HEK293 (cell line): ENCODE results near the gene DACT3.

Source experiments
- CTCF ChIA-PET: fragments of 350-600 bp; formaldehyde crosslinking; extraction: SDS; loops from one replicate; lab custom pipeline; 2021; ENCODE audit warnings: antibody characterized with exemption; lab: Yijun Ruan, JAX
- POLR2A ChIA-PET: fragments of 300-600 bp; formaldehyde crosslinking; extraction: SDS; loops from one replicate; lab custom pipeline; 2020; ENCODE audit warnings: antibody characterized with exemption, inconsistent platforms; lab: Yijun Ruan, JAX
- H3K27ac ChIP-seq: fragments of 200-500 bp; sonication (Bioruptor generic); 2 replicates; pipeline ENCODE4 v1.5.1; 2014; ENCODE audit warnings: low read depth, low read length, control low read depth, inconsistent platforms; ENCODE audit errors: extremely low read depth
- H3K36me3 ChIP-seq, 2 experiments: fragments of 200-500 bp in 1 of 2; sonication (Bioruptor generic) in 1 of 2; 1 replicate in 1 of 2; 2 replicates in 1 of 2; pipeline ENCODE4 v1.5.1; 2014 to 2017; ENCODE audit warnings: inconsistent platforms in 2 of 2, low read length in 2 of 2; ENCODE audit not compliant: control insufficient read depth in 2 of 2, insufficient read depth in 1 of 2
- H3K4me1 ChIP-seq: fragments of 200-500 bp; sonication (Bioruptor generic); 2 replicates; pipeline ENCODE4 v1.5.1; 2014; ENCODE audit warnings: mild to moderate bottlenecking, low read length, inconsistent platforms; ENCODE audit not compliant: control insufficient read depth, insufficient read depth
- H3K4me3 ChIP-seq: 2 replicates; pipeline ENCODE4 v1.5.1; 2011; ENCODE audit warnings: low read depth, mild to moderate bottlenecking, control low read depth, low read length, moderate library complexity
- H3K9me3 ChIP-seq: fragments of 200-500 bp; sonication (Bioruptor generic); 2 replicates; pipeline ENCODE4 v1.5.1; 2014; ENCODE audit warnings: low read depth, low read length, inconsistent platforms; ENCODE audit not compliant: control insufficient read depth, insufficient read depth
- GLI2 ChIP-seq: fragments of 450-650 bp; formaldehyde crosslinking; IDR thresholded peaks from 2 replicates; pipeline ENCODE4; 2017; ENCODE audit warnings: missing biosample characterization, missing genetic modification characterization, low read depth, borderline replicate concordance
- GLIS1 ChIP-seq: fragments of 450-650 bp; formaldehyde crosslinking; IDR thresholded peaks from 2 replicates; pipeline ENCODE4 v1.5.1; 2016; ENCODE audit warnings: missing biosample characterization, missing genetic modification characterization
- IKZF3 ChIP-seq: fragments of 450-650 bp; IDR thresholded peaks from 2 replicates; pipeline ENCODE4 v1.5.0; 2018; ENCODE audit warnings: missing biosample characterization, mild to moderate bottlenecking, missing genetic modification characterization, moderate library complexity
- KLF16 ChIP-seq: fragments of 450-650 bp; formaldehyde crosslinking; IDR thresholded peaks from 2 replicates; pipeline ENCODE4 v1.5.1; 2017; ENCODE audit warnings: missing biosample characterization, missing genetic modification characterization
- MZF1 ChIP-seq: fragments of 450-650 bp; formaldehyde crosslinking; IDR thresholded peaks from 2 replicates; pipeline ENCODE4 v1.5.1; 2017; ENCODE audit warnings: missing biosample characterization, missing genetic modification characterization, borderline replicate concordance
- PRDM10 ChIP-seq: fragments of 450-650 bp; formaldehyde crosslinking; IDR thresholded peaks from 2 replicates; pipeline ENCODE4 v1.5.1; 2016; ENCODE audit warnings: missing biosample characterization, missing genetic modification characterization
- SP3 ChIP-seq: fragments of 450-650 bp; formaldehyde crosslinking; IDR thresholded peaks from 2 replicates; pipeline ENCODE4 v1.5.1; 2016; ENCODE audit warnings: missing biosample characterization, missing genetic modification characterization
- SP7 ChIP-seq: fragments of 450-650 bp; formaldehyde crosslinking; IDR thresholded peaks from 2 replicates; pipeline ENCODE4 v1.5.1; 2016; ENCODE audit warnings: missing biosample characterization, missing genetic modification characterization
- ZBTB17 ChIP-seq: fragments of 450-650 bp; formaldehyde crosslinking; IDR thresholded peaks from 2 replicates; pipeline ENCODE4 v1.5.1; 2016; ENCODE audit warnings: missing biosample characterization, missing genetic modification characterization
- ZBTB20 ChIP-seq: fragments of 450-650 bp; formaldehyde crosslinking; IDR thresholded peaks from 2 replicates; pipeline ENCODE4 v1.5.1; 2016; ENCODE audit warnings: missing biosample characterization, missing genetic modification characterization
- ZNF114 ChIP-seq: fragments of 450-650 bp; formaldehyde crosslinking; IDR thresholded peaks from 2 replicates; pipeline ENCODE4 v1.5.0; 2017; ENCODE audit warnings: missing biosample characterization, missing genetic modification characterization
- ZNF211 ChIP-seq: fragments of 450-650 bp; formaldehyde crosslinking; IDR thresholded peaks from 2 replicates; pipeline ENCODE4 v1.5.1; 2016; ENCODE audit warnings: low read depth, missing biosample characterization, missing genetic modification characterization
- ZNF274 ChIP-seq, 2 experiments: fragments of 200-500 bp in 1 of 2; fragments of 450-650 bp in 1 of 2; sonication (Bioruptor generic) in 1 of 2; formaldehyde crosslinking in 1 of 2; IDR thresholded peaks; 2 replicates each; pipeline versions ENCODE4 v1.5.1 to v1.6.1; 2014 to 2016; ENCODE audit warnings: borderline replicate concordance in 1 of 2, inconsistent platforms in 1 of 2, low read length in 1 of 2, missing biosample characterization in 1 of 2, missing genetic modification characterization in 1 of 2
- ZNF311 ChIP-seq: fragments of 450-650 bp; formaldehyde crosslinking; IDR thresholded peaks from 2 replicates; pipeline ENCODE4 v1.5.1; 2017; ENCODE audit warnings: missing biosample characterization, missing genetic modification characterization, borderline replicate concordance
- ZNF335 ChIP-seq: fragments of 450-650 bp; formaldehyde crosslinking; conservative IDR thresholded peaks from 2 replicates; pipeline ENCODE4 v1.5.1; 2016; ENCODE audit warnings: missing biosample characterization, missing genetic modification characterization
- ZNF600 ChIP-seq: fragments of 450-650 bp; formaldehyde crosslinking; IDR thresholded peaks from 2 replicates; pipeline ENCODE4 v1.5.1; 2016; ENCODE audit warnings: missing biosample characterization, missing genetic modification characterization
- ZNF629 ChIP-seq: fragments of 450-650 bp; formaldehyde crosslinking; IDR thresholded peaks from 2 replicates; pipeline ENCODE4 v1.5.1; 2017; ENCODE audit warnings: missing biosample characterization, missing genetic modification characterization
- ZNF645 ChIP-seq: fragments of 450-650 bp; formaldehyde crosslinking; IDR thresholded peaks from 2 replicates; pipeline ENCODE4; 2016; ENCODE audit warnings: missing biosample characterization, missing genetic modification characterization
- ZNF654 ChIP-seq: fragments of 450-650 bp; formaldehyde crosslinking; IDR thresholded peaks from 2 replicates; pipeline ENCODE4 v1.5.1; 2016; ENCODE audit warnings: low read depth, missing biosample characterization, missing genetic modification characterization
- ZNF658 ChIP-seq: fragments of 450-650 bp; formaldehyde crosslinking; IDR thresholded peaks from 2 replicates; pipeline ENCODE4; 2016; ENCODE audit warnings: missing biosample characterization, missing genetic modification characterization
- ZNF660 ChIP-seq: fragments of 450-650 bp; IDR thresholded peaks from 2 replicates; pipeline ENCODE4 v1.5.1; 2018; ENCODE audit warnings: missing biosample characterization, mild to moderate bottlenecking, missing genetic modification characterization
- ZNF664 ChIP-seq: fragments of 450-650 bp; formaldehyde crosslinking; IDR thresholded peaks from 2 replicates; pipeline ENCODE4 v1.5.1; 2016; ENCODE audit warnings: missing biosample characterization, missing genetic modification characterization
- ZSCAN30 ChIP-seq: fragments of 450-650 bp; IDR thresholded peaks from 2 replicates; pipeline ENCODE4 v1.5.1; 2018; ENCODE audit warnings: missing biosample characterization, mild to moderate bottlenecking, missing genetic modification characterization, moderate library complexity
- TF ChIP-seq, protein P1 (sequence below): fragments of 450-650 bp; formaldehyde crosslinking; IDR thresholded peaks from 2 replicates; pipeline ENCODE4 v1.5.1; 2016; ENCODE audit warnings: missing biosample characterization, missing genetic modification characterization
- TF ChIP-seq, protein P2 (sequence below): fragments of 450-650 bp; formaldehyde crosslinking; IDR thresholded peaks from 2 replicates; pipeline ENCODE4 v1.5.1; 2016; ENCODE audit warnings: missing biosample characterization, missing genetic modification characterization
- TF ChIP-seq, protein P3 (sequence below): fragments of 450-650 bp; formaldehyde crosslinking; IDR thresholded peaks from 2 replicates; pipeline ENCODE4 v1.5.1; 2016; ENCODE audit warnings: missing biosample characterization, missing genetic modification characterization

Gene DACT3

GRCh38 chr19:46615966-46616365 lies 45.0 kb downstream of the DACT3 start (continued):
- TF ChIP-seq ZNF274 (IDR thresholded peaks at IDR 0.05; ENCODE audit: low read length) = no peak
- TF ChIP-seq ZNF274 (tag by site-specific recombination; IDR thresholded peaks at IDR 0.05; ENCODE audit: borderline replicate concordance) = no peak
- no peak for TF ChIP-seq KLF16 (tag by site-specific recombination)
- no peak for TF ChIP-seq MZF1 (tag by site-specific recombination)
- no peak for TF ChIP-seq ZNF629 (tag by site-specific recombination)
- TF ChIP-seq SP3 (tag by site-specific recombination) = no peak
- TF ChIP-seq SP7 (tag by site-specific recombination) = no peak
- no peak for TF ChIP-seq GLI2 (tag by site-specific recombination)
- TF ChIP-seq ZSCAN30 = no peak

GRCh38 chr19:46614114-46614722 lies 46.8 kb downstream of the DACT3 start:
- CTCF ChIA-PET = interaction anchor here (0.6 to 14.6 kb wide), 44 partner anchors 9 to 1200 kb away, joined by 3 to 327 read pairs (median 5); partner anchors contain the start of genes CALM3 and DACT3
- H3K36me3 ChIP-seq = peaks cover 13 to 16% of the 10 kb centered on the region in 2 experiments; a peak in 2 of 3 replicates
- H3K27ac ChIP-seq = no peak overlapping the region
- TF ChIP-seq ZNF600 (tag by site-specific recombination) (no peak), ZBTB17 (tag by site-specific recombination) (peak; percentile 35; the same call in 1 of the 2 replicates), ZNF645 (no peak), ZNF114 (tag by site-specific recombination) (no peak), ZNF664 (tag by site-specific recombination) (no peak), ZNF311 (tag by site-specific recombination) (no peak), ZNF660 (tag by site-specific recombination) (peak; percentile 75), IKZF3 (tag by site-specific recombination) (peak; percentile 76), ZNF335 (tag by site-specific recombination) (peak; percentile 80), GLIS1 (tag by site-specific recombination) (peak; percentile 6; the same call in 1 of the 2 replicates), ZNF211 (no peak), ZNF654 (tag by site-specific recombination) (peak; percentile 73), PRDM10 (tag by site-specific recombination) (peak; percentile 43; the same call in 1 of the 2 replicates), ZBTB20 (0 out of 2 replicates have a peak, but pooled peaks have one; percentile 21), ZNF658 (no peak)
- TF ChIP-seq, protein P1, sequence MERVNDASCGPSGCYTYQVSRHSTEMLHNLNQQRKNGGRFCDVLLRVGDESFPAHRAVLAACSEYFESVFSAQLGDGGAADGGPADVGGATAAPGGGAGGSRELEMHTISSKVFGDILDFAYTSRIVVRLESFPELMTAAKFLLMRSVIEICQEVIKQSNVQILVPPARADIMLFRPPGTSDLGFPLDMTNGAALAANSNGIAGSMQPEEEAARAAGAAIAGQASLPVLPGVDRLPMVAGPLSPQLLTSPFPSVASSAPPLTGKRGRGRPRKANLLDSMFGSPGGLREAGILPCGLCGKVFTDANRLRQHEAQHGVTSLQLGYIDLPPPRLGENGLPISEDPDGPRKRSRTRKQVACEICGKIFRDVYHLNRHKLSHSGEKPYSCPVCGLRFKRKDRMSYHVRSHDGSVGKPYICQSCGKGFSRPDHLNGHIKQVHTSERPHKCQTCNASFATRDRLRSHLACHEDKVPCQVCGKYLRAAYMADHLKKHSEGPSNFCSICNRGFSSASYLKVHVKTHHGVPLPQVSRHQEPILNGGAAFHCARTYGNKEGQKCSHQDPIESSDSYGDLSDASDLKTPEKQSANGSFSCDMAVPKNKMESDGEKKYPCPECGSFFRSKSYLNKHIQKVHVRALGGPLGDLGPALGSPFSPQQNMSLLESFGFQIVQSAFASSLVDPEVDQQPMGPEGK (tag by site-specific recombination) = peak; percentile 33; the same call in 1 of the 2 replicates
- TF ChIP-seq, protein P2, sequence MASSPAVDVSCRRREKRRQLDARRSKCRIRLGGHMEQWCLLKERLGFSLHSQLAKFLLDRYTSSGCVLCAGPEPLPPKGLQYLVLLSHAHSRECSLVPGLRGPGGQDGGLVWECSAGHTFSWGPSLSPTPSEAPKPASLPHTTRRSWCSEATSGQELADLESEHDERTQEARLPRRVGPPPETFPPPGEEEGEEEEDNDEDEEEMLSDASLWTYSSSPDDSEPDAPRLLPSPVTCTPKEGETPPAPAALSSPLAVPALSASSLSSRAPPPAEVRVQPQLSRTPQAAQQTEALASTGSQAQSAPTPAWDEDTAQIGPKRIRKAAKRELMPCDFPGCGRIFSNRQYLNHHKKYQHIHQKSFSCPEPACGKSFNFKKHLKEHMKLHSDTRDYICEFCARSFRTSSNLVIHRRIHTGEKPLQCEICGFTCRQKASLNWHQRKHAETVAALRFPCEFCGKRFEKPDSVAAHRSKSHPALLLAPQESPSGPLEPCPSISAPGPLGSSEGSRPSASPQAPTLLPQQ (tag by site-specific recombination) = no peak
- TF ChIP-seq, protein P3, sequence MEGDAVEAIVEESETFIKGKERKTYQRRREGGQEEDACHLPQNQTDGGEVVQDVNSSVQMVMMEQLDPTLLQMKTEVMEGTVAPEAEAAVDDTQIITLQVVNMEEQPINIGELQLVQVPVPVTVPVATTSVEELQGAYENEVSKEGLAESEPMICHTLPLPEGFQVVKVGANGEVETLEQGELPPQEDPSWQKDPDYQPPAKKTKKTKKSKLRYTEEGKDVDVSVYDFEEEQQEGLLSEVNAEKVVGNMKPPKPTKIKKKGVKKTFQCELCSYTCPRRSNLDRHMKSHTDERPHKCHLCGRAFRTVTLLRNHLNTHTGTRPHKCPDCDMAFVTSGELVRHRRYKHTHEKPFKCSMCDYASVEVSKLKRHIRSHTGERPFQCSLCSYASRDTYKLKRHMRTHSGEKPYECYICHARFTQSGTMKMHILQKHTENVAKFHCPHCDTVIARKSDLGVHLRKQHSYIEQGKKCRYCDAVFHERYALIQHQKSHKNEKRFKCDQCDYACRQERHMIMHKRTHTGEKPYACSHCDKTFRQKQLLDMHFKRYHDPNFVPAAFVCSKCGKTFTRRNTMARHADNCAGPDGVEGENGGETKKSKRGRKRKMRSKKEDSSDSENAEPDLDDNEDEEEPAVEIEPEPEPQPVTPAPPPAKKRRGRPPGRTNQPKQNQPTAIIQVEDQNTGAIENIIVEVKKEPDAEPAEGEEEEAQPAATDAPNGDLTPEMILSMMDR (tag by site-specific recombination) = peak; percentile 80
- TF ChIP-seq, all 188 proteins: peak for 10
- no peak overlapping the region for H3K4me3 ChIP-seq
- H3K9me3 ChIP-seq = no peaks in the 10 kb centered on the region
- POLR2A ChIA-PET = interaction anchor here (0.6 to 1.7 kb wide), 4 partner anchors 12 to 47 kb away, joined by 4 to 10 read pairs (median 6); partner anchors contain the start of genes CALM3 and DACT3
- H3K4me1 ChIP-seq = no peaks in the 10 kb centered on the region
